ENCODE results near the gene SMIM10L2A.

Gene SMIM10L2A

GRCh38 chrX:135388841-135389240, 32.9 kb upstream of the SMIM10L2A start:
- Histone ChIP-seq H3K27ac (no peak overlapping the region), H3K9me3 (ENCODE audit: severe bottlenecking) (no peaks in the 10 kb centered on the region), H3K27me3 (ENCODE audit: insufficient read depth, low read depth, severe bottlenecking) (peaks cover 23% of the 10 kb centered on the region), H3K4me3 (ENCODE audit: low read depth, low read length) (no peak overlapping the region), H3K36me3 (no peaks in the 10 kb centered on the region)
- TF ChIP-seq CTCF (IDR thresholded peaks at IDR 0.05; ENCODE audit: low read depth, low read length), result no peak
- DNase-seq, result no peak

- TF ChIP-seq CTCF (IDR thresholded peaks at IDR 0.05; ENCODE audit: low read depth, low read length), result no peak
These were observed 32.5 kb upstream of the SMIM10L2A start for GRCh38 chrX:135389243-135389642.

GRCh38 chrX:135389717-135390116, 32.0 kb upstream of the SMIM10L2A start:
- no peak for DNase-seq
- Histone ChIP-seq H3K4me3 (ENCODE audit: low read depth, low read length) (no peak overlapping the region), H3K9me3 (ENCODE audit: severe bottlenecking) (no peaks in the 10 kb centered on the region), H3K36me3 (no peaks in the 10 kb centered on the region), H3K27ac (no peak overlapping the region), H3K27me3 (ENCODE audit: insufficient read depth, low read depth, severe bottlenecking) (peaks cover 17% of the 10 kb centered on the region)
- no peak for TF ChIP-seq CTCF (IDR thresholded peaks at IDR 0.05; ENCODE audit: low read depth, low read length)

More at GRCh38 chrX:135389243-135389642, 32.5 kb upstream of the SMIM10L2A start:
- H3K27ac ChIP-seq, result no peak overlapping the region
- peaks cover 19% of the 10 kb centered on the region for H3K27me3 ChIP-seq (ENCODE audit: insufficient read depth, low read depth, severe bottlenecking)
- no peak for DNase-seq
- no peaks in the 10 kb centered on the region for H3K9me3 ChIP-seq (ENCODE audit: severe bottlenecking)
- no peak overlapping the region for H3K4me3 ChIP-seq (ENCODE audit: low read depth, low read length)
- no peaks in the 10 kb centered on the region for H3K36me3 ChIP-seq

- H3K27me3 ChIP-seq (ENCODE audit: insufficient read depth, low read depth, severe bottlenecking), result peaks cover 17% of the 10 kb centered on the region
- no peak for DNase-seq
- no peaks in the 10 kb centered on the region for H3K36me3 ChIP-seq
- H3K27ac ChIP-seq, result no peak overlapping the region
- TF ChIP-seq CTCF (IDR thresholded peaks at IDR 0.05; ENCODE audit: low read depth, low read length), result no peak
- no peak overlapping the region for H3K4me3 ChIP-seq (ENCODE audit: low read depth, low read length)
- H3K9me3 ChIP-seq (ENCODE audit: severe bottlenecking), result no peaks in the 10 kb centered on the region
These were observed 30.0 kb upstream of the SMIM10L2A start for GRCh38 chrX:135391734-135392133.

GRCh38 chrX:135393051-135393450, 28.7 kb upstream of the SMIM10L2A start:
- Histone ChIP-seq H3K27me3 (ENCODE audit: insufficient read depth, low read depth, severe bottlenecking) (peaks cover 17% of the 10 kb centered on the region), H3K4me3 (ENCODE audit: low read depth, low read length) (no peak overlapping the region), H3K9me3 (ENCODE audit: severe bottlenecking) (no peaks in the 10 kb centered on the region), H3K27ac (no peak overlapping the region), H3K36me3 (no peaks in the 10 kb centered on the region)
- no peak for TF ChIP-seq CTCF (IDR thresholded peaks at IDR 0.05; ENCODE audit: low read depth, low read length)
- DNase-seq, result no peak

GRCh38 chrX:135395064-135395463, 26.7 kb upstream of the SMIM10L2A start:
- peaks cover 9% of the 10 kb centered on the region for H3K27me3 ChIP-seq (ENCODE audit: insufficient read depth, low read depth, severe bottlenecking)

More at GRCh38 chrX:135395064-135395463, 26.7 kb upstream of the SMIM10L2A start:
- Histone ChIP-seq H3K9me3 (ENCODE audit: severe bottlenecking) (no peaks in the 10 kb centered on the region), H3K27ac (no peak overlapping the region), H3K4me3 (ENCODE audit: low read depth, low read length) (no peak overlapping the region), H3K36me3 (no peaks in the 10 kb centered on the region)
- DNase-seq, result peak; percentile 30
- TF ChIP-seq CTCF (IDR thresholded peaks at IDR 0.05; ENCODE audit: low read depth, low read length), result no peak
